CD4-positive, alpha-beta T cell treated with Interleukin-21 for 1 hour (primary cell): ENCODE results near the gene HPCAL4.
A peak's percentile ranks its signal among the peaks of the same experiment; 100 is the strongest.

Experiments used
- DNase-seq: peaks from one replicate; pipeline ENCODE4 v3.0.0-alpha.2; 2020

HPCAL4 gene

DNA sequence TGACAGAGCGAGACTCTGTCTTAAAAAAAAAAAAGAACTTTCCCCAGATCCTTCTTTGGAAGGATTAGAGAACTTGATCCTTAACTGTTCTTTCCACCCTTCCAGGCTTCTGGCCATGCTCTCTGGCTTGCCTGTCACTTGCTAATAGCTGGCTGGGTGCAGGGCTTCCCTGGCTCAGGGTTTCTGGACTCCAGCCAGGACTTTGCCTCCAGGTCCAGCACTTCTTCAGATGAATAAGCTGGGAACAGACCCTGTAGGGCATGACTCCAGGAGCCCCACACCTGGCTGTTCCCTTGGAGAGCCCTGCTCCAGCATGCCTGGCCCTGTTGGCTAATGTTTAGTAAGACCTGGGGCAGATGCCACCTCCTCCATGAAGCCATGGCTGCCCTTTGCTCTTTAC, 16.0 kb downstream of the HPCAL4 start:
- no peak for DNase-seq

GRCh38 chr1:39673215-39673614, 18.0 kb downstream of the HPCAL4 start:
- no peak for DNase-seq

GRCh38 chr1:39672551-39672947, 18.7 kb downstream of the HPCAL4 start:
- DNase-seq = peak; percentile 44

DNA sequence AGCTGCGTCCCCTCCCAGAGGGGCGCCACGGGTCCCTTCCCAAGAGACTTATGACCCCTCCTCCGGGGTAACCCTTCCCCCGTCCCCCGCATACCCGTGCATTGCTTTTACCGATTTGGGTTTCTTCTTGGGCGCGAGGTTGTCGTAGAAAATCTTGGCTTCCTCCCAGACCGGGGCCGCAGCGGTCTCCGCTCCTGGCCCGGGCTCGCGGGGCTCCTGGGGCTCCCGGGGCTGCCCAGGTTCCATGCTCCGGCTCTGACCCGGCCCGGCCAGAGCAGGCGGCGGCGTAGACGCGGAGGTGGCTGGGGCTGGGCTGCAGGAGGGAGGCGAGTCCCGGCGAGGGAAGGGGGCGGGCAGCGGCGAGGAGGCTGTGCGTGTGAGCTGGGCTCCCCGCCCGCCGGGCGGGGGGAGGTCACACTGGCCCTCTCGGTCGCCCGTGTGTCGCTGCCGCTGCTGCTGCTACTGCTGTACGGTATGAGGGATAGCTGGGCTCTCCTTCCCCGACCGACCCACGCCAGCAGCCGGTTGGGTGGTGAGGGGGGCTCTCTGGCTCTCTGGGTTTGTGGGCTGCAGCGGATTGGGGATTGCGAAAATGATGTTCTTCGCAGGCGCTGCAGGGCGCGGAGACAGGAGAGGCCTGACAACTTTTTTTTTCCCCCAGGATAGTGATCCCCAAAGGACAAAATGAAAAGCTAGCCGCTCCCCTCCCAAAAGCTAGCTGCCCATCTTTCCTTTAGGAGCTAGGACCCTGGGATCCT, 19.3 kb downstream of the HPCAL4 start, which contains the start of gene NT5C1A:
Gene NT5C1A (minus strand): TSS at position 315 of the 758 bp plus-strand sequence. CDS start 69 bp downstream, at position 246.
- no peak for DNase-seq

- no peak for DNase-seq
These were observed 19.8 kb downstream of the HPCAL4 start for GRCh38 chr1:39671433-39671792.

DNA sequence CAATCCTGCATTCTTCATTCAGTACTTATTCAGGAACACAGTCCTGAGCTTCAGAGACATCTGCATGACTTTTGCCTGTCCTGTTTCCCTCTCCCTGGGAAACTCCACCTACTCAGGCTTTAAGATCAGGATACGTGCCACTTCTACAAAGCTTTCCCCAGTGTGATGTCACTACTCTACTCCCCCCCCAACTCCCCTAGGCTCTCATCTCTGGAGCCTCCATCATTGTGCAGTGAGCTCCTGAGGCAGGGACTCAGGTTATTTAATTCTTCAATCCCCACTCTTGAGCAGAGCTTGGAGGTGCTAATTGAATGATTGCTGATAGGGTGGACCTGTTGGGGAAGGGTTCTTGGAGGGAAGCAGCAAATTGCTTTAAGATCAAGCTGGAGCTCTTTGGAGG, 20.5 kb downstream of the HPCAL4 start:
- no peak for DNase-seq

GRCh38 chr1:39668894-39669293, 22.3 kb downstream of the HPCAL4 start:
- no peak for DNase-seq

- no peak for DNase-seq
These were observed 23.1 kb downstream of the HPCAL4 start for GRCh38 chr1:39668111-39668510.

GRCh38 chr1:39666772-39667171, 24.5 kb downstream of the HPCAL4 start:
- DNase-seq = no peak

DNA sequence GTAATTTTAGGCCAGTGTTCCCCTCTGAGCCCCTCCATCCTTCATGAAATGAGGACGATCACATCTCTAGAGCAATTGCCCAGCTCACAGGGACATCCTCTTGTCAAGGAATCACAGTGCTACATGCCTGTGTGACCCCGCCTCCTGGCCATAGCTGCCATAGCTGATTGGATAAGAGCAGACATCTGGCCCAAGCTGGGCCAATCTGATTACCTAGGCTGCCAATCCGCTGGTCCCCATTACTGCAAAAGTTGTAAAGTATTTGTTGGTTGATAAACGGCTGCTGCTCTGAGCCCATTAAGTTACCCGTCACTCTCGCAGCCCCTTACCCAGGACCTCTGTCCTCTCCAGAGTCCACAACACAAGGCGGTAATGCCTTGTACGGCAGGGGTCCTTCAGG, 27.7 kb downstream of the HPCAL4 start:
- no peak for DNase-seq

- DNase-seq = no peak
These were observed 28.4 kb downstream of the HPCAL4 start for GRCh38 chr1:39662861-39663260.

DNA sequence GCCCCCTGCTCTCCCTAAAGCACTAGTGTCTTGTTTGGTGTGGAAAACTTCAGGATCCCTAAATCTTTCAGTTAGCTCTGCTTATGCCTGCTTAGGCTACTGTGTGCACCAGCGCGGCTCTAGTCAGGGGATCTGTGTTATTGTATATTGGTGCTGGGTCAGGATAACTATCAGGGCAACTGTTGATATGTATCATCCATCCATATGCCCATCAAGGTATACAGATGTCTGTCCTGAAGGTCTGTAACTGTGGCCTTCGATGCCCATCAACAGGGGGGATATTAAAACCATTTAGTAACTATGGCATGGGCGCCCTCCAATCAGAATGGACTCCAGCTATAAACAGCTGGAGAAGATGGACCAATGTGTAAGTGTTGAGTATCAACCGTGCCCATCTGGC, 31.7 kb downstream of the HPCAL4 start:
- DNase-seq = no peak

- no peak for DNase-seq
These were observed 32.1 kb downstream of the HPCAL4 start for GRCh38 chr1:39659110-39659509.

DNA sequence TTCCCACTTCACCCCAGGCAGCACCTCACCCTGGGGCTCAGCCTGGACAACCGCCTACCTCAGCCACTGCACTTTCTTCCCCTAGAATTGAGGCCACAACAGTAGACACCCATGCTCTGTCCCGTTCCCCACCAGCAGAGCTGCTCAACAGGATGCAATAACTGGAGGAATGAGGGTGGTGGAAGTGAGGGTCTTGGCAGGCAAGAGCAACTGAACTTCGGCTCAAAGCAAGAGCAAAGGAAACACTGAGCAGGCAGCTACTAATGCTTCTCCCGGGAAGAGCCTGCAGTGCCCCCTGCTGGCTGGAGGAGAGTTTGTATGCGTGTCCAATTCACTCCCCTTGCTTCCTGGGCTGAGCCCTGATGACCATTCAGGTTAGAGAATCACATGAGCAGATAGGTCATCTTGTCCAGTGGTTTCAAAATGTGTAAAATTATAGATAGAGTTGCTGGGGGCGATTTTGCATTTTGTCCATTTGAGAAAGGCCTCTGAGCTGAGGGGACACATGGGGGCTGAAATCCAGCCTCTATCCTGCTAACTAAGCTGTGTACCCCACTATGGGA, 33.2 kb downstream of the HPCAL4 start:
- DNase-seq = peak; percentile 65

DNA sequence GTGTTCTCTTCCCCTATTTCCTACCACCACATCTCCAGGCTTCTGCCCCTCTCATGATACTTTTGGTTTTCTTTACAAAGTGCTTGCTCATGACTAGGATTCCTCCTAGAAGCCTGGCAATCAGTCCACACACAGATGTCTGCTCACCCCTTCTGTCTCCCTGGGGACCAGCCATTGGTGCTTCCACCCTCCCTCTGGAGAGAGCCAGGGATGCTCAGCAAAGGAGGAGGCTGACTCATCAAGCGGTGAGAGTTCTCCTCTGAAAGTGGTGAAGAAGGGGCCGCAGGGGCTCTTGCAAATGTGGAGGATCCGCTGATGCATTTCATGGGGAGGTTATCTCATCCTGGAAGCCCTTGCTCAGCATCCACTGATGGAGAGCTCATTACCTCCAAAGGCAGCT, 33.8 kb downstream of the HPCAL4 start:
- no peak for DNase-seq

GRCh38 chr1:39656391-39656790, 34.8 kb downstream of the HPCAL4 start:
- DNase-seq = no peak

DNA sequence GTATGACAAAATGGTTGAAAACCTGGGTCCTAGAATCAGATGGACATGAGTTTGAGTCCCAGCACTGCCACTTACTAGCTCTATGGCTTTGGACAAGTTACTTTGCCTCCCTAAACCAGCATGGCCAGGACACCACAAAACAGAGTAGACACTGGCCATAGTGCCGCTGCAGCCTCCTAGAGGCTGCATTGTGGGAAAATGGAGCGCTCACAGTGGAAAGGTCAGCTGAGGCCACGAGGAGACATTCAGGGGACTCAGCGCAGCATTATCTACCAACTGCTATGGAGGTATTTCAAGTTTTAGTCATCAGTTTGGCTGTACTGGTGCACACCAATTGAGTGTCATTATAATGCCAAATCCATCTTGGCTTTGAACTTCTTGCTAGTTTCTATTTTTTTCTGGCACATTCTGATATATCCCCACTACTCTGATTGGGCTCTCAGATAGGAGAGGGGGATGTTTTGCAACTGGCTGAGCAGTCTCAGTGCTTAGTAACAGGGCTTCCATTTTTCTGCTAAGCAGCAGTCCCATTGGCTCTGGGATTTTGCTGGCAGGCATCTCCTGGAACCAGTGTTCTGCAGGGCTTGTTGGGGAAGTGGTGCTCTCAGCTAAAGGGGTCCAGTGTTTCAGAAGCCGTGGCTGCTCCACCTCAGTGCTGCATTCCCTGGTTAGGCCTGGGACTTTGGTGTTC, 35.5 kb downstream of the HPCAL4 start:
- DNase-seq = no peak

DNA sequence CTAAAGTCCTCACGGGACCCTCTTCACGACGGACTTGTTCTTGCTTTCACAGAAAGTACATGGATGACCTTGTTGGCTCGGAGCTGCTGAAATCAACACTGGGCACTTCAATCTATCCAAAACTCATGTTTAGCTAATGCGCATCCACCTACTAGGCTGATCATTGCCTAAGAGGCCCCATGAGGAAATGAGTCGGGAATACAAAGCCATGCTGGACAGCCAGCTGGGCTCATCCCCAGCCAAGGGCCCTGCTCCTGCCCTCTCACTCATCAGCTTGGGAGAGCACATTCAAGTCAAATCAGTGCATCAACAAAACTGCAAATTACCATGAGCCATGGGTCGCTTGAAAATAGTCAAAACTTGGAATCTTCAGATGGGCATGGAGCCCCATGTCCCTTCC, 36.9 kb downstream of the HPCAL4 start:
- no peak for DNase-seq

GRCh38 chr1:39653546-39654031, 37.6 kb downstream of the HPCAL4 start:
- DNase-seq = peak; percentile 74

DNA sequence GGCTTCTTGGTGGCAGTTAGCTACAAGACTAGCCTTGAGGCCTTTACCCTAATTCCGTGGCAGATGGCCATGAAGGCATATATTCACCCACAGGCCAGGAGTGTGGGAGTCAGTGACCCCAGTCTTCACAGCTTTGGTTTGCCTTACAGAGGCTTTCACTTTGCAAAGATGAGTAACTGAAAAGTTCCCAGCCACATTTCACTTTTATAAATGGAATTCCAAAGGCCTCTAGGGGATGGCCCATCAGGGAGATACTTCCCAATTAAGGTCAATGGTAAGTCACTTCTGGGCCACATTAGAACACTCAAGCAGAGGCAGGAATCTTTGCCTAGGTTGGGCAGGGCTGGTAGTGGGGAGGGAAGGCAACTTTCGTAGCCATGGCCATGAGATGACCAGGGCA, 38.7 kb downstream of the HPCAL4 start:
- no peak for DNase-seq

GRCh38 chr1:39652105-39652504, 39.1 kb downstream of the HPCAL4 start:
- DNase-seq = no peak

GRCh38 chr1:39650431-39650830, 40.8 kb downstream of the HPCAL4 start:
- DNase-seq = no peak

- no peak for DNase-seq
These were observed 41.5 kb downstream of the HPCAL4 start for GRCh38 chr1:39649636-39650185.

GRCh38 chr1:39648496-39648895, 42.7 kb downstream of the HPCAL4 start:
- no peak for DNase-seq
